H1 (cell line): ENCODE measurements around the gene NUP210. TPM values are rescaled to one million over a fixed set of nuclear protein-coding genes. Genes with fewer than 3 reads are reported as not detected.

Source experiments
- CBX5 ChIP-seq: fragments of 300-800, 300-1000 bp; sonication (generic); IDR thresholded peaks from 2 replicates; pipeline ENCODE4 v1.7.1; 2016; ENCODE audit warnings: antibody characterized with exemption, low read length, low read depth
- CHD1 ChIP-seq: IDR thresholded peaks from 2 replicates; pipeline ENCODE4 v1.6.1; 2012; ENCODE audit warnings: low read depth, low read length, improper control_type of control experiment
- GABPA ChIP-seq: IDR thresholded peaks from 2 replicates; pipeline ENCODE4 v1.6.1; 2011; ENCODE audit warnings: mild to moderate bottlenecking, low read length, moderate library complexity, borderline replicate concordance; ENCODE audit not compliant: insufficient read depth
- KDM1A ChIP-seq: fragments of 200-600, 300-600 bp; sonication (generic); IDR thresholded peaks from 2 replicates; pipeline ENCODE4 v1.7.1; 2016; ENCODE audit warnings: mild to moderate bottlenecking, low read length, borderline replicate concordance
- KDM5A ChIP-seq: fragments of 200-600 bp; IDR thresholded peaks from 2 replicates; pipeline ENCODE4 v1.7.1; 2012; ENCODE audit warnings: mild to moderate bottlenecking, low read length, inconsistent platforms, mixed read lengths
- POLR2AphosphoS5 ChIP-seq: IDR thresholded peaks from 2 replicates; pipeline ENCODE4 v1.6.1; 2011; ENCODE audit warnings: low read depth, low read length
- SP4 ChIP-seq: IDR thresholded peaks from 2 replicates; pipeline ENCODE4 v1.6.1; 2012; ENCODE audit warnings: low read length, inconsistent platforms
- TEAD4 ChIP-seq: IDR thresholded peaks from 2 replicates; pipeline ENCODE4 v1.6.1; 2012; ENCODE audit warnings: low read depth, low read length, inconsistent platforms, mixed read lengths
- YY1 ChIP-seq: IDR thresholded peaks from 2 replicates; pipeline ENCODE4 v1.6.1; 2011; ENCODE audit warnings: low read depth, mild to moderate bottlenecking, low read length
- ZNF274 ChIP-seq: IDR thresholded peaks from 2 replicates; pipeline ENCODE4 v1.7.0; 2012; ENCODE audit warnings: low read length, borderline replicate concordance; ENCODE audit errors: extremely low read depth
- polyA plus RNA-seq, 7 experiments: library from polyadenylated mRNA; depleted of rRNA in 3 of 7; stranded (reverse) in 5 of 7; unstranded in 2 of 7; fragments of >200 nt in 5 of 7; fragments of 200-250 nt in 2 of 7; gene quantifications; 1 replicate in 5 of 7; 2 replicates in 1 of 7; 4 replicates in 1 of 7; pipeline versions ENCODE4 v1.2.1 to v1.2.3, GENCODE V29; 2011 to 2013; ENCODE audit warnings: missing spikeins in 2 of 7, mixed read lengths in 2 of 7
- total RNA-seq: library from RNA; stranded (reverse); fragmentation: NEBNext Ultra II Directional; extraction: Animal tissue kit (Norgen Biotek cat#: 25700); gene quantifications from 2 replicates; pipeline ENCODE4 v1.2.1, GENCODE V29; 2021
- TF ChIP-seq, protein P1 (sequence below): fragments of 300-600 bp; sonication (generic); IDR thresholded peaks from 2 replicates; pipeline ENCODE4 v1.7.1; 2012; ENCODE audit warnings: low read length, moderate library complexity, mild to moderate bottlenecking, inconsistent platforms; ENCODE audit not compliant: insufficient replicate concordance
- TF ChIP-seq, protein P2 (sequence below): IDR thresholded peaks from 2 replicates; pipeline ENCODE4 v1.6.1; 2011; ENCODE audit warnings: low read depth, mild to moderate bottlenecking, low read length; ENCODE audit not compliant: insufficient read depth

NUP210 gene
- total and polyA plus RNA-seq, 2 of the 8 experiments (the other 6 are each of a cell fraction or from before 2014, with no cell fraction given) = 51.0 to 53.7 TPM

DNA sequence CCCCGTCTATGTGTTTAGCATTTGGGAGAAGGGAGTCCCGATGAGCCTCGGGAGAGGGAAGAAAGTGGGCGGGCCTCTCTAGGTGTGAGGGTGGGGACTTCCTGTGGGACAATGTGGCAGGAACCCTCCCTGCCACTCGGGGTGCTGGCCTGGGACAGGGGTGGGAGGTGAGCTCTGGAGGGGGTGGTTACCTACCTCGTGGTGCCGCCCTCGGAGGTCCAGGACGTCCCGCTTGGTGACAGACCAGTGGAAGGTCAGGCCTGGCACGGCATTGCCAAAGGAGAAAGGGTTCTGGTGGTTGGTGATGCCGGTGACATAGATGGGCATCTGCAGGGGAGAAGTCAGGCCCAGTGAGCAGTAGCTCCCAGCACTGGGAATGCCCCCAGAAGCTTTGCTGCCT is 83.5 kb downstream of the NUP210 start (continued):
- TF ChIP-seq, protein P1, sequence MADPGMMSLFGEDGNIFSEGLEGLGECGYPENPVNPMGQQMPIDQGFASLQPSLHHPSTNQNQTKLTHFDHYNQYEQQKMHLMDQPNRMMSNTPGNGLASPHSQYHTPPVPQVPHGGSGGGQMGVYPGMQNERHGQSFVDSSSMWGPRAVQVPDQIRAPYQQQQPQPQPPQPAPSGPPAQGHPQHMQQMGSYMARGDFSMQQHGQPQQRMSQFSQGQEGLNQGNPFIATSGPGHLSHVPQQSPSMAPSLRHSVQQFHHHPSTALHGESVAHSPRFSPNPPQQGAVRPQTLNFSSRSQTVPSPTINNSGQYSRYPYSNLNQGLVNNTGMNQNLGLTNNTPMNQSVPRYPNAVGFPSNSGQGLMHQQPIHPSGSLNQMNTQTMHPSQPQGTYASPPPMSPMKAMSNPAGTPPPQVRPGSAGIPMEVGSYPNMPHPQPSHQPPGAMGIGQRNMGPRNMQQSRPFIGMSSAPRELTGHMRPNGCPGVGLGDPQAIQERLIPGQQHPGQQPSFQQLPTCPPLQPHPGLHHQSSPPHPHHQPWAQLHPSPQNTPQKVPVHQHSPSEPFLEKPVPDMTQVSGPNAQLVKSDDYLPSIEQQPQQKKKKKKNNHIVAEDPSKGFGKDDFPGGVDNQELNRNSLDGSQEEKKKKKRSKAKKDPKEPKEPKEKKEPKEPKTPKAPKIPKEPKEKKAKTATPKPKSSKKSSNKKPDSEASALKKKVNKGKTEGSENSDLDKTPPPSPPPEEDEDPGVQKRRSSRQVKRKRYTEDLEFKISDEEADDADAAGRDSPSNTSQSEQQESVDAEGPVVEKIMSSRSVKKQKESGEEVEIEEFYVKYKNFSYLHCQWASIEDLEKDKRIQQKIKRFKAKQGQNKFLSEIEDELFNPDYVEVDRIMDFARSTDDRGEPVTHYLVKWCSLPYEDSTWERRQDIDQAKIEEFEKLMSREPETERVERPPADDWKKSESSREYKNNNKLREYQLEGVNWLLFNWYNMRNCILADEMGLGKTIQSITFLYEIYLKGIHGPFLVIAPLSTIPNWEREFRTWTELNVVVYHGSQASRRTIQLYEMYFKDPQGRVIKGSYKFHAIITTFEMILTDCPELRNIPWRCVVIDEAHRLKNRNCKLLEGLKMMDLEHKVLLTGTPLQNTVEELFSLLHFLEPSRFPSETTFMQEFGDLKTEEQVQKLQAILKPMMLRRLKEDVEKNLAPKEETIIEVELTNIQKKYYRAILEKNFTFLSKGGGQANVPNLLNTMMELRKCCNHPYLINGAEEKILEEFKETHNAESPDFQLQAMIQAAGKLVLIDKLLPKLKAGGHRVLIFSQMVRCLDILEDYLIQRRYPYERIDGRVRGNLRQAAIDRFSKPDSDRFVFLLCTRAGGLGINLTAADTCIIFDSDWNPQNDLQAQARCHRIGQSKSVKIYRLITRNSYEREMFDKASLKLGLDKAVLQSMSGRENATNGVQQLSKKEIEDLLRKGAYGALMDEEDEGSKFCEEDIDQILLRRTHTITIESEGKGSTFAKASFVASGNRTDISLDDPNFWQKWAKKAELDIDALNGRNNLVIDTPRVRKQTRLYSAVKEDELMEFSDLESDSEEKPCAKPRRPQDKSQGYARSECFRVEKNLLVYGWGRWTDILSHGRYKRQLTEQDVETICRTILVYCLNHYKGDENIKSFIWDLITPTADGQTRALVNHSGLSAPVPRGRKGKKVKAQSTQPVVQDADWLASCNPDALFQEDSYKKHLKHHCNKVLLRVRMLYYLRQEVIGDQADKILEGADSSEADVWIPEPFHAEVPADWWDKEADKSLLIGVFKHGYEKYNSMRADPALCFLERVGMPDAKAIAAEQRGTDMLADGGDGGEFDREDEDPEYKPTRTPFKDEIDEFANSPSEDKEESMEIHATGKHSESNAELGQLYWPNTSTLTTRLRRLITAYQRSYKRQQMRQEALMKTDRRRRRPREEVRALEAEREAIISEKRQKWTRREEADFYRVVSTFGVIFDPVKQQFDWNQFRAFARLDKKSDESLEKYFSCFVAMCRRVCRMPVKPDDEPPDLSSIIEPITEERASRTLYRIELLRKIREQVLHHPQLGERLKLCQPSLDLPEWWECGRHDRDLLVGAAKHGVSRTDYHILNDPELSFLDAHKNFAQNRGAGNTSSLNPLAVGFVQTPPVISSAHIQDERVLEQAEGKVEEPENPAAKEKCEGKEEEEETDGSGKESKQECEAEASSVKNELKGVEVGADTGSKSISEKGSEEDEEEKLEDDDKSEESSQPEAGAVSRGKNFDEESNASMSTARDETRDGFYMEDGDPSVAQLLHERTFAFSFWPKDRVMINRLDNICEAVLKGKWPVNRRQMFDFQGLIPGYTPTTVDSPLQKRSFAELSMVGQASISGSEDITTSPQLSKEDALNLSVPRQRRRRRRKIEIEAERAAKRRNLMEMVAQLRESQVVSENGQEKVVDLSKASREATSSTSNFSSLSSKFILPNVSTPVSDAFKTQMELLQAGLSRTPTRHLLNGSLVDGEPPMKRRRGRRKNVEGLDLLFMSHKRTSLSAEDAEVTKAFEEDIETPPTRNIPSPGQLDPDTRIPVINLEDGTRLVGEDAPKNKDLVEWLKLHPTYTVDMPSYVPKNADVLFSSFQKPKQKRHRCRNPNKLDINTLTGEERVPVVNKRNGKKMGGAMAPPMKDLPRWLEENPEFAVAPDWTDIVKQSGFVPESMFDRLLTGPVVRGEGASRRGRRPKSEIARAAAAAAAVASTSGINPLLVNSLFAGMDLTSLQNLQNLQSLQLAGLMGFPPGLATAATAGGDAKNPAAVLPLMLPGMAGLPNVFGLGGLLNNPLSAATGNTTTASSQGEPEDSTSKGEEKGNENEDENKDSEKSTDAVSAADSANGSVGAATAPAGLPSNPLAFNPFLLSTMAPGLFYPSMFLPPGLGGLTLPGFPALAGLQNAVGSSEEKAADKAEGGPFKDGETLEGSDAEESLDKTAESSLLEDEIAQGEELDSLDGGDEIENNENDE = no peak
- TF ChIP-seq ZNF274 (no peak), KDM1A (no peak), KDM5A (no peak), POLR2AphosphoS5 (no peak), GABPA (no peak), CBX5 (no peak), YY1 (no peak), TEAD4 (no peak), CHD1 (no peak), SP4 (no peak)
- TF ChIP-seq, protein P2, sequence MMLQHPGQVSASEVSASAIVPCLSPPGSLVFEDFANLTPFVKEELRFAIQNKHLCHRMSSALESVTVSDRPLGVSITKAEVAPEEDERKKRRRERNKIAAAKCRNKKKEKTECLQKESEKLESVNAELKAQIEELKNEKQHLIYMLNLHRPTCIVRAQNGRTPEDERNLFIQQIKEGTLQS = no peak
